Anterior cingulate cortex (tissue), 58 donors: ENCODE measurements around the gene HSPA1A.
"Not testable (repeated sequence)": the region's sequence is repeated elsewhere in the genome, so short reads cannot be mapped to it uniquely, and the experiment has no call there.

ENCODE experiments used
- DNase-seq, 58 donors: peaks; one replicate each; lab custom pipeline; 2025; lab: John Stamatoyannopoulos, UW

Gene HSPA1A

GRCh38 chr6:31860349-31860748 is 45.0 kb downstream of the HSPA1A start:
- DNase-seq = no peak

- DNase-seq = no peak
Measured at GRCh38 chr6:31861150-31861549, 45.8 kb downstream of the HSPA1A start.

DNA sequence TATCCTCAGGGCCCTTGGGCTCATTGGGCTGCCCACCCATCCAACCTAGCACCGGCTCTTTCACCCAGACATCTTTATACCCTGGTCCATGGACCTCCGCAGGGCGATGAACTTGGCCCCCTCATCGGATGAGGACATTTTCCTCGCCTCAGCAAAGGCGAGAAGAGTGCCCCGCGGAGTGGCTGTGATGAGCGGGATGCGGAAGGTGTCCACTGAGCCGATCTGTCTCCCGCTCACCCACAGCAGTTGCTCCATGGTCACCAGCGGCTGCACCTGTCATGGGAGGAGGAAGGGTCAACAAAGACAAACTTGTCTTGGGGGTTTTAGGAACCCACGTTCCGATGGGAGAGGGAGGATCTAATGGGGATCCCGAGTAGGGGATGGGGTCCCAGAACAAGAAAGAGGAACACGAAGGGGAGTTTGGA is 46.6 kb downstream of the HSPA1A start:
- DNase-seq = peak in 3 of 58 donors; percentile 1 to 36 (median 18)

DNA sequence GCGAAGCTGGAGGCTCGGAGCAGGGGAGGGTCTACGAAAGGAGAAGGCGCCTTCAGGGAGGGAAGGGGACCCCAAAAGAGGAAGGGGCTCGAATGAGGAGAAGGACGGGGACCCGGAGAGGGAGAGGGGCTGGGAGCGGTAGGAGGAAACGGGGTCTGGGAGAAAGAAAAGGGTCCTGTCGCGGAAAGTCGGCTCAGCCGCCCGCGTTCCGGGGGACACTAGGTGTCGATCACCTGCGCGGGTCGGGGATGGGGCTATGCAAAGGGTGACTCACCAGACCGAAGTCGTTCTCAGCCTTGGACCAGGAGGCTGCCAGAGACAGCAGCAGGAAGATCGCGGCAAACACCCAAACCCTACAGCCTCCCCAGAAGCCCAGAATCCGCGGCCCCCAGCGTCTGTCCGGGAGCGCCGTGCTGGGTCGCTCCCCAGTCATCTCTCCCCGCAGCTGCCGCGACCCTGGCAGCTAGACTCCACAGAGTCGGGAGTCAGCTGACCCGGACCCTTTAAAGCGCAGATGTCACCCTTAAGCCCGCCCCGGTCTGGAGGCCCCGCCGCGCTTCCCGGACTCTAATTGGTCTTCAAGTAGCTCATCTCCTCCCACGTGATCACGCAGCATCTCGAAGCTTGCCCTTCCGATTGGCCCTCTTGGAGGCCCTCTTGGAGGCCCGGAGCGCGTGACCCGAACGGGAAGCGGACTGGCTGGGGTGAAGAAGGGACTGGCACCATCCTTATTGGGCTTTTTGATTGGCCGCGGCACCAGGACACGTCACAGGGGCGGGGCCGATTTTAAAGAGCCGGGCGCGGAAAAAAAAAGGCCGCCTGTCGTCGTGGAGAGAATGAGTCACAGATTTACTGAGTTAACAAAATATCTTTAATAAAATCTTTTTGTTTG is 47.2 kb downstream of the HSPA1A start, which contains the start of gene NEU1:
NEU1 (minus strand) TSS at position 478 of the 892 bp plus-strand sequence; CDS start at position 433, 45 bp downstream.
- peak; percentile 93 to 100 (median 100) for DNase-seq

DNA sequence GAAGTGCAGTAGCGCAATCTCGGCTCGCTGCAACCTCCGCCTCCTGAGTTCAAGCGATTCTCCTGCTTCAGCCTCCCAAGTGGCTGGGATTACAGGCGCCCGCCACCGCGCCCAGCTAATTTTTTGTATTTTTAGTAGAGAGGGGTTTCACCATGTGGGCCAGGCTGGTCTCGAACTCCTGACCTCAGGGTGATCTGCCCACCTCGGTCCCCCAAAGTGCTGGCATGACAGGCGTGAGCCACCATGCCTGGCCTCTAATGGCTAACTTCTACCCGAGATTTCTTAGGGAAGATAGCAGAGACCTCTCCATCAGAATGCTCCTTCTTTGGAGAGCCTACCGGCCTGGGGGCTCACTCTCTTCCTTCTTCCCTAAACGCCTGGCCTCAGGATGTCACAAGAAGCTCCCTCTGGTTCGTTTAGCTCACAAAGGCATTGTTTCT is 48.8 kb downstream of the HSPA1A start:
- DNase-seq = not testable (repeated sequence)

DNA sequence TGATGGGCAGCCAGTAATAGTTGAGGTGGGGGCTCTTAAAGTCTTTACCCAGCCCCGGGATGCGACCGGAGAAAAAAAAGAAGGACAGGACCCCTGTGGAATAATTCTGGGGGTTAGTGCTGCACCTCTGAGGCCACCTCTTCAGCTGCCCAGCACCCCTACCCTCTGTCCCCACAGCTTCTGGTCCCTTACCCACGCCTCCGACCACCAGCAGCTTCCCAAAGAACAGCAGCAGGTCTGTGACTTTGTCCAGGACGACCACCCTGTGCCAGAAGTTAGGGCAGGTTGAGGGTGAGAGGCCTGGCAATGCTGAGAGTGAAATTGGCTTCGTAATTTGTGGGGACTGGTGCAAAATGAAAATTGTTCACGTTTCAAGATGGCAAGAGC is 49.5 kb downstream of the HSPA1A start:
- no peak for DNase-seq

- DNase-seq = no peak
Measured at GRCh38 chr6:31865205-31866118, 50.1 kb downstream of the HSPA1A start.
